GM12801 (cell line): Measurements from ENCODE around the gene GPATCH2.

Experiments used
- CTCF ChIP-seq: IDR thresholded peaks from one replicate; pipeline ENCODE4 v1.5.1; 2011; ENCODE audit warnings: control low read depth; ENCODE audit not compliant: insufficient read length; ENCODE audit errors: extremely low read depth

Gene GPATCH2

DNA sequence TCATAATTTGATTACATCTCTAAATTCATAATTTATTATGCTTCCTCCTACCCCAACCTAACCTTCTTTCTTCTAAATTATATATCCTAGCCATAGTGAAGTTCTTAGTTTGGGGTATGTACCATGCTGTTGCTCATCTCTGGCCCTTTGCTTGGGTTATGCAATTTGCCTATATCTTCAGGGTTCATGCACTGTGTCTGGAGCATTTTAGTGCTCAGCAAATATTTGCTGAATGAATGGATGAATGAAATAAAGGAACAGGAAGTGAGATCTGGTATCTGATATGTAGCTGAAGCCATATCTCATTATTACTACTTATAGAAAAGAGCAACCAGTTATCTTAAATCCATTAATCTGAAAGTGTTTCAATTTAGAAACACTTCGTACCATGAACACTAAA is 137.6 kb downstream of the GPATCH2 start:
- no peak for TF ChIP-seq CTCF

DNA sequence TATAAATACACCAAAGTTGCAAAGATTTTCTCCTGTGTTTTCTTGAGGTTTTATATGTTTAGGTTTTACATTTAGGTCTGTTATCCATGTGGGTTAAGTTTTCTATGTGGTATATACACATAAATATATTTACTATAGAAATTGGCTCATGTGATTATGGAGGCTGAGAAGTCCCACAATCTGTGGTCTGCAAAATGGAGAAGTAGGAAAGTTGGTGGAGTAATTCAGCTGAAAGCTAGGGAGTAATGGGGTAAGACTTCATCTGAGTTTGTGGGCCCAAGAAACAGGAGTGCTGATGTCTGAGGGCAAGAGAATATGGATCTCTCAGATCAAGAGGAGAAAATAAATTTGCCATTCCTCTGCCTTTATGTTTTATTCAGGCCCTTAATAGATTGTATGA is 146.0 kb downstream of the GPATCH2 start:
- TF ChIP-seq CTCF = no peak

DNA sequence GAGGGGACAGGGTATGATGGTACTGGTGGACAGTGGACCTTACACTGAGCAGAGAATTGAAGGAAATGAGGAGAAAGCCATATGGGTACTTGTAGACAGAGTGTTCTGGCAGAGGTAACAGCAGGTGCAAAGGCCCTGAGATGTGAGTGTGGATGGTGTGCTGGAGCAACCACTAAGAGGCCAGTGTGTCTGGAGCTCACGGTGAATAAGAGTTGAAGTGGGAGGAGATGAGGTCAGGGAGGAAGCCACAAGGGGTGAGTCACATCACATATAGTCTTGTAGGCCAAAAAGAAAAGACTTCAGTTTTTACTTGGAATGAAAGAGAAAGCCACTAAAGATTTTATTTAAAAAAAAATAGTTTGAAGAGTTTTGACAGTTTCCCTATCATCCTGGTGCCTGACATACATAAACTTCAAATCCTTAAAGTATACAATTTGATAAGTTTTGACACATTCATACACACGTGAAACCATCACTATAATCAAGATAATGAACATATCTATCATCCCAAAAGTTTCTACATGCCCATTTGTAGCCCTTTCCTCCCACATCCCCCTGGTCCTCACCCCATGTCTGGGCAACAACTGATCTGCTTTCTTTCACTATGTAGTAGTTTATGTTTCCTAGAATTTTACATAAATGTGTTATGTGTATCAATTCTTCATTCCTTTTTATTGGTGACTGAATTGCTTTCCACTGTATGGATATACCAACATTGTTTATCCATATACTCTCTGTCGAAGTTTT is 148.4 kb downstream of the GPATCH2 start:
- TF ChIP-seq CTCF = no peak

GRCh38 chr1:217478450-217478849 is 152.4 kb downstream of the GPATCH2 start:
- TF ChIP-seq CTCF = no peak

GRCh38 chr1:217472915-217473314 is 158.0 kb downstream of the GPATCH2 start:
- no peak for TF ChIP-seq CTCF

- TF ChIP-seq CTCF = no peak
Measured at GRCh38 chr1:217471403-217471802, 159.5 kb downstream of the GPATCH2 start.

DNA sequence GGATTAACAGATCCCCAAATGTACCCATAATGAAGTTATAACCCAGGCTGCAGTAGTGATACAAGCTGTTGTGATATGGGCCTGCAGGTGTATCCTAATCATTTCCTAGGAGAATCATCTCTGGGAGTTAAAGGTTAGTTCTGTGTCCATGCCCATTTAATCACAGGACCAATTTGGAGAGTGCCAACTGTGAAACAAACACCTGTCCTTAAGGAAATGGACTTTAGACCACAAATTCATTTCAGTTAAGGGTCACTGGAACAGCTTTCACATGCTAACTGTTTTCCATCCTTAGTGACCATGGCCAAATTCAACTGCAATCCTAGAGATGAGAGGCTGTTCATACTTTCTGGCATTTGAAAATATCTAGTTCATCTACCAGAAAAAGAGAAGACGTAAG is 160.9 kb downstream of the GPATCH2 start:
- TF ChIP-seq CTCF = no peak
